Endothelial cell of umbilical vein (primary cell): ENCODE data around the gene BCL11A. TPM values are rescaled to one million over a fixed set of nuclear protein-coding genes. Genes with fewer than 3 reads are reported as not detected.

Experiments used
- BruUV-seq: library from RNA; stranded (reverse); fragments of 400-500 nt; replicated peaks from 2 replicates; lab custom pipeline; 2021; lab: Mats Ljungman, UMichigan
- CTCF ChIA-PET: fragments of 300-600, 350-600 bp; sonication (Branson Sonifier 250); formaldehyde crosslinking; loops from one replicate; lab custom pipeline; 2021; ENCODE audit warnings: antibody characterized with exemption, inconsistent platforms; lab: Charles Lee
- POLR2A ChIA-PET: fragments of 300-600, 350-600 bp; sonication (Branson Sonifier 250); formaldehyde crosslinking; loops from one replicate; lab custom pipeline; 2021; ENCODE audit warnings: antibody characterized with exemption, inconsistent platforms; lab: Charles Lee
- DNase-seq: peaks from one replicate; pipeline ENCODE4 v3.0.0-alpha.2; 2011; ENCODE audit warnings: low read depth, low spot score
- FAIRE-seq: peaks from 2 replicates; lab custom pipeline; 2011; peaks lifted over from hg19 to GRCh38; lab: Jason Lieb, UNC
- H2AFZ ChIP-seq: 2 replicates; pipeline ENCODE4 v1.6.0; 2012; ENCODE audit warnings: low read depth, low read length, control low read depth, inconsistent platforms
- H3K27ac ChIP-seq: 2 replicates; pipeline ENCODE4 v1.5.1; 2011; ENCODE audit warnings: low read depth, mild to moderate bottlenecking, control low read depth, low read length, moderate library complexity; ENCODE audit not compliant: insufficient read depth
- H3K27me3 ChIP-seq, 2 experiments: 2 replicates each; pipeline versions ENCODE4 v1.6.0 to v1.6.1; 2011; ENCODE audit warnings: low read length in 2 of 2, mixed read lengths in 1 of 2; ENCODE audit not compliant: control insufficient read depth in 2 of 2, insufficient read depth in 2 of 2
- H3K36me3 ChIP-seq, 2 experiments: 2 replicates in 1 of 2; 3 replicates in 1 of 2; pipeline ENCODE4 v1.5.1; 2011; ENCODE audit warnings: low read length in 2 of 2, mild to moderate bottlenecking in 1 of 2, moderate library complexity in 1 of 2; ENCODE audit not compliant: control insufficient read depth in 2 of 2, insufficient read depth in 2 of 2; ENCODE audit errors: extremely low read depth in 1 of 2
- H3K4me1 ChIP-seq: 3 replicates; pipeline ENCODE4 v1.5.1; 2011; ENCODE audit warnings: mild to moderate bottlenecking, low read length; ENCODE audit not compliant: control insufficient read depth, insufficient read depth; ENCODE audit errors: extremely low read depth
- H3K4me2 ChIP-seq: 2 replicates; pipeline ENCODE4 v1.6.1; 2011; ENCODE audit warnings: low read length, control low read depth, mixed read lengths; ENCODE audit not compliant: insufficient read depth
- H3K4me3 ChIP-seq, 3 experiments: fragments of 200-600 bp in 1 of 3; sonication (generic), shearing (Covaris generic) in 1 of 3; replicated peaks in 1 of 3; 2 replicates each; pipeline ENCODE4 v1.5.1; 2011 to 2016; ENCODE audit warnings: control low read depth in 3 of 3, low read length in 3 of 3, mild to moderate bottlenecking in 2 of 3, inconsistent platforms in 1 of 3, low read depth in 1 of 3, moderate library complexity in 1 of 3; ENCODE audit not compliant: insufficient read depth in 1 of 3
- H3K79me2 ChIP-seq: 2 replicates; pipeline ENCODE4 v1.6.0; 2012; ENCODE audit warnings: low read length, inconsistent platforms; ENCODE audit not compliant: control insufficient read depth, insufficient read depth
- H3K9ac ChIP-seq: replicated peaks from 2 replicates; pipeline ENCODE3; 2011; ENCODE audit warnings: low read length, control low read depth; ENCODE audit not compliant: insufficient read depth; ENCODE audit errors: extremely low read depth
- H3K9me1 ChIP-seq: replicated peaks from 3 replicates; pipeline ENCODE4 v1.6.0; 2011; ENCODE audit warnings: mild to moderate bottlenecking, low read length; ENCODE audit not compliant: control insufficient read depth, insufficient read depth; ENCODE audit errors: extremely low read depth
- H3K9me3 ChIP-seq: replicated peaks from 2 replicates; pipeline ENCODE4 v1.5.1; 2012; ENCODE audit warnings: low read length, inconsistent platforms; ENCODE audit not compliant: control insufficient read depth, insufficient read depth
- H4K20me1 ChIP-seq: replicated peaks from 2 replicates; pipeline ENCODE3; 2011; ENCODE audit warnings: mild to moderate bottlenecking, low read length; ENCODE audit not compliant: control insufficient read depth, insufficient read depth; ENCODE audit errors: extremely low read depth
- CTCF ChIP-seq, 2 donors: IDR thresholded peaks; 1 replicate in 1 of 2; 2 replicates in 1 of 2; pipeline ENCODE4 v1.5.1; 2011; ENCODE audit warnings: low read length in 2 of 2, mild to moderate bottlenecking in 2 of 2, moderate library complexity in 2 of 2, control low read depth in 1 of 2, inconsistent platforms in 1 of 2, low read depth in 1 of 2; ENCODE audit not compliant: insufficient read depth in 1 of 2; ENCODE audit errors: extremely low read depth in 1 of 2
- EZH2 ChIP-seq: IDR thresholded peaks from 2 replicates; pipeline ENCODE4 v1.6.1; 2012; ENCODE audit warnings: borderline replicate concordance, low read depth, mild to moderate bottlenecking, moderate library complexity, low read length, inconsistent platforms; ENCODE audit not compliant: severe bottlenecking
- FOS ChIP-seq: IDR thresholded peaks from 2 replicates; pipeline ENCODE4 v1.6.1; 2011; ENCODE audit warnings: mild to moderate bottlenecking, low read length, moderate library complexity, borderline replicate concordance; ENCODE audit not compliant: insufficient read depth
- GATA2 ChIP-seq: IDR thresholded peaks from 2 replicates; pipeline ENCODE4 v1.7.0; 2011; ENCODE audit warnings: low read depth, mild to moderate bottlenecking, moderate library complexity, mixed read lengths, low read length; ENCODE audit not compliant: insufficient read length, insufficient read depth
- JUN ChIP-seq: IDR thresholded peaks from 2 replicates; pipeline ENCODE4 v1.6.1; 2011; ENCODE audit warnings: borderline replicate concordance, low read depth; ENCODE audit not compliant: insufficient read length, insufficient read depth
- MYC ChIP-seq: IDR thresholded peaks from one replicate; pipeline ENCODE4 v1.6.1; 2011; ENCODE audit warnings: mild to moderate bottlenecking, low read depth, low read length
- POLR2A ChIP-seq: IDR thresholded peaks from 2 replicates; pipeline ENCODE4 v1.6.1; 2012; ENCODE audit warnings: low read depth, mild to moderate bottlenecking, control low read depth, low read length
- POLR2AphosphoS5 ChIP-seq: IDR thresholded peaks from 2 replicates; pipeline ENCODE4 v1.6.1; 2012; ENCODE audit warnings: low read depth, mild to moderate bottlenecking, control low read depth, low read length, moderate library complexity; ENCODE audit not compliant: insufficient read depth
- dilution Hi-C: fragments of 300-500 bp; cut with MboI; formaldehyde crosslinking; loops from one replicate; pipeline ENCODE4 v1.15.0; 2019; ENCODE audit warnings: low sequenced_read_pairs; ENCODE audit not compliant: extremely low pct_ligation_motif_present
- intact Hi-C: fragments of 100-400 bp; cut with micrococcal nuclease; formaldehyde crosslinking; loops from one replicate; pipeline ENCODE4 v1.10.0; 2022
- polyA plus RNA-seq, 4 experiments: library from polyadenylated mRNA; depleted of rRNA in 3 of 4; stranded (reverse) in 3 of 4; unstranded in 1 of 4; fragments of >200 nt; gene quantifications; 2 replicates each; pipeline versions ENCODE4 v1.2.1 to v1.2.3, GENCODE V29; 2011 to 2012; ENCODE audit warnings: missing spikeins in 1 of 4
- total RNA-seq: library from RNA; stranded (reverse); gene quantifications from 2 replicates; pipeline ENCODE4 v1.2.3, GENCODE V29; 2021
- TF ChIP-seq, protein P1 (sequence below): IDR thresholded peaks from 2 replicates; pipeline ENCODE4 v1.6.1; 2011; ENCODE audit not compliant: insufficient read depth, insufficient read length

Gene BCL11A
- total and polyA plus RNA-seq, 2 donors (not counting 3 experiments of a cell fraction or from before 2014, with no cell fraction given), result 0.12 to 0.88 TPM

DNA sequence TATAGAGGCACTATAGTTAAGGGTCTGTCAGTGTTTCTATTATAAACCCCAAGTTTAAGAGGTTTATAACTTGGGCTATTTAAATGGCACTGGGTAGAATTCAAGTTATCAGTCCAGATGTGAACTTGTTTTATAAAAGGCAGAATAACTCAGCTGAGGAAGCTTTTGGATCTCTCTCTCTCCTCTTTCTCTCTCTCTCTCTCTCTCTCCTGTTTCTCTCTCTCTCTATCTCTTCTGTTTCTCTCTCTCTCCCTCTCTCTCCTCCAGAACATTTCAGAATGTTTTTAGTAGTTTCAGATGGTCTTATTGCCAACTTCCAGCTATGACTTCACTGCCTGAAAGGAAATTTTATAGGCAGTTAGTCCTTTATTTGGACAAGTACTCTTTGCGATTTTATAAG lies 6.4 kb upstream of the BCL11A start:
- H4K20me1 ChIP-seq, result no peaks in the 10 kb centered on the region
- POLR2A ChIA-PET, result no interaction called here
- no peak overlapping the region for H3K4me3 ChIP-seq
- H3K9me1 ChIP-seq, result no peaks in the 10 kb centered on the region
- no TSS peak for BruUV-seq
- no peak for TF ChIP-seq JUN
- no peak for TF ChIP-seq EZH2
- no peak for TF ChIP-seq MYC
- TF ChIP-seq CTCF (IDR thresholded peaks at IDR 0.05; ENCODE audit: extremely low read depth in 1 of 2, insufficient read depth in 1 of 2, low read depth in 1 of 2, low read length in 2 of 2), result no peak
- no peak overlapping the region for H3K4me2 ChIP-seq
- no peak for DNase-seq
- peaks cover 7% of the 10 kb centered on the region for H3K4me1 ChIP-seq
- H3K9ac ChIP-seq, result no peak overlapping the region
- H3K27ac ChIP-seq, result no peak overlapping the region
- H3K36me3 ChIP-seq, result no peaks in the 10 kb centered on the region
- no peak for FAIRE-seq
- H3K9me3 ChIP-seq, result no peaks in the 10 kb centered on the region
- no peak overlapping the region for H2AFZ ChIP-seq
- dilution Hi-C loops (no loop called here), intact Hi-C loops (loop anchor here (1.0 to 5.0 kb wide), 2 partner anchors 21 to 1778 kb away; no protein-coding TSS in a partner anchor)
- peaks cover 32 to 53% of the 10 kb centered on the region in 2 experiments for H3K27me3 ChIP-seq
- CTCF ChIA-PET, result interaction anchor here (1.0 to 7.2 kb wide), 6 partner anchors 9 to 1797 kb away, joined by 4 to 124 read pairs (median 6); no protein-coding TSS in a partner anchor
- H3K79me2 ChIP-seq, result no peaks in the 10 kb centered on the region

DNA sequence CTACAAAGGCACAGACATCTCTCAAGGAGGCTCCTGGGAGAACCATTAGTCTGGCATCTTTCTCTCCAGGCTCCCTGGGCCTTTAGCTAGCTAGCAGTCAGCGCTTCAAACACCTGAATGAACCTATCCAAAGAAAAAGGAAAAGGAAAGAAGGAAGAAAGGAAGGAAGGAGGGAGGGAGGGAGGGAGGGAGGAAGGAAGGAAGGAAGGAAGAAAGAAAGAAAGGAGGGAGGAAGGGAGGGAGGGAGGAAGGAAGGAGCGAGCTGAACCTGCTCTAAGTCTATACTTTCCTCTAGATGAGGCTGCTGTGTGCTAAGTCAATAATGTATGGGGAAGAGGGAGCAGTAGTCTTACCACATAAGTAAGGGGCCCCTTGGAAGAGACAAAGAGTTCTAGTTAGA lies 5.1 kb upstream of the BCL11A start:
- no peaks in the 10 kb centered on the region for H3K9me3 ChIP-seq
- intact Hi-C loops, result loop anchor here (5.0 kb wide), 1 partner anchor 1776 kb away; no protein-coding TSS in a partner anchor
- no peaks in the 10 kb centered on the region for H3K9me1 ChIP-seq
- no peak for FAIRE-seq
- POLR2A ChIA-PET, result interaction anchor here (0.6 kb wide), 1 partner anchor 15 kb away, joined by 7 read pairs; no protein-coding TSS in a partner anchor
- H3K27me3 ChIP-seq, result peaks cover 32 to 54% of the 10 kb centered on the region in 2 experiments
- no peak overlapping the region for H3K27ac ChIP-seq
- H4K20me1 ChIP-seq, result no peaks in the 10 kb centered on the region
- no peaks in the 10 kb centered on the region for H3K79me2 ChIP-seq
- DNase-seq, result no peak
- CTCF ChIA-PET, result interaction anchor here (0.7 to 7.2 kb wide), 4 partner anchors 9 to 117 kb away, joined by 3 to 124 read pairs (median 4); no protein-coding TSS in a partner anchor
- no peak overlapping the region for H3K4me2 ChIP-seq
- dilution Hi-C loops, result no loop called here
- no peak overlapping the region for H3K4me3 ChIP-seq
- peaks cover 12% of the 10 kb centered on the region for H3K4me1 ChIP-seq
- H2AFZ ChIP-seq, result no peak overlapping the region
- TF ChIP-seq JUN (no peak), POLR2AphosphoS5 (no peak), FOS (no peak), GATA2 (no peak), MYC (no peak), CTCF (IDR thresholded peaks at IDR 0.05; ENCODE audit: extremely low read depth in 1 of 2, insufficient read depth in 1 of 2, low read depth in 1 of 2, low read length in 2 of 2) (no peak), POLR2A (no peak), EZH2 (no peak)
- TF ChIP-seq, protein P1, sequence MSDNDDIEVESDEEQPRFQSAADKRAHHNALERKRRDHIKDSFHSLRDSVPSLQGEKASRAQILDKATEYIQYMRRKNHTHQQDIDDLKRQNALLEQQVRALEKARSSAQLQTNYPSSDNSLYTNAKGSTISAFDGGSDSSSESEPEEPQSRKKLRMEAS, result no peak
- no peak overlapping the region for H3K9ac ChIP-seq
- no TSS peak for BruUV-seq
- H3K36me3 ChIP-seq, result no peaks in the 10 kb centered on the region
